Left kidney (tissue), 2 donors: ENCODE results near the gene KLRK1. TPM values are rescaled to one million over a fixed set of nuclear protein-coding genes. Genes with fewer than 3 reads are reported as not detected.
"Not testable (repeated sequence)": the region's sequence is repeated elsewhere in the genome, so short reads cannot be mapped to it uniquely, and the experiment has no call there.

Source experiments
- DNase-seq: peaks from one replicate; pipeline ENCODE4 v3.0.0-alpha.2; 2013
- polyA plus RNA-seq: library from polyadenylated mRNA; unstranded; fragments of 120-200 nt; gene quantifications from one replicate; pipeline ENCODE4 v1.2.1, GENCODE V29; 2013; ENCODE audit not compliant: insufficient read length

The KLRK1 gene
- polyA plus RNA-seq, 1 donor, result 1.8 TPM

DNA sequence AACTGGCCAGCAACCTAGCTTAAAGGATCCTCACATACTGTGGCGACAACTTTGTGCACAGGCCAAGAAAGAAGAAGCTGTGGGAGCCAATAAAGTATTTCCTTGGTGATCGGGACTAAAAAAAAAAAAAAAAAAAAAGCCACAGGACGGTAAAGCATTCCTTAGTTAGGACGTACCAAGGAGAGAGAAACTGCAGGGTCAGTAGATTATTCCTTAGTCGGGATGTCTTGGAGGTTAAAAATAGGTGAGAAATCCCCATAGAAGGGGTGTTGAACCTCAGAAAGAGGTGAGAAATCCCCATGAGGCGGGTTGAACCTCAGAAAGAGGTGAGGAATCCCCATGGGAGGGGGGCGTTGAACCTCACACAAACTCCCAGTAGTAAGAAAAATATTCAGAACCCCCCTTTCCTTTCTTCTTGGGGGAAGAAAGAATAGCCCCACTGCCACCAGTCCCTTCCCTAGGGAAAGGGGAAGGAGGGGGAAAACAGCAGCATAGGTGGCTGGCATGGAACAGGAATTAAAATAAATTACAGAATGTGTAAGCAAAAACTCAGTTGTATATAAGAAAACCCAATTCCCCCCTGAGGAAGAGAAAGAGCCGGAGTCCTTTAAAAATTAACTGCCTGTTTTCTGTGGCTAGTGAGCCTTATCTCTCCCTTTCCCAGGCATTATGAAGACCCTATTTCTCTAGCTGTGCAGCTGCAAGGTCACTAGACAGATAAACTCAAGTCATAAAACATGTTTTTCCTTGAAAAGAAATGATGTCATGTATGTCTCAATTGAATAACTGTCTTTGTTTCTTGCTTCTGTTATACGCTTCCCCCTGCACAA lies 26.8 kb downstream of the KLRK1 start:
- peak; percentile 47 for DNase-seq

DNA sequence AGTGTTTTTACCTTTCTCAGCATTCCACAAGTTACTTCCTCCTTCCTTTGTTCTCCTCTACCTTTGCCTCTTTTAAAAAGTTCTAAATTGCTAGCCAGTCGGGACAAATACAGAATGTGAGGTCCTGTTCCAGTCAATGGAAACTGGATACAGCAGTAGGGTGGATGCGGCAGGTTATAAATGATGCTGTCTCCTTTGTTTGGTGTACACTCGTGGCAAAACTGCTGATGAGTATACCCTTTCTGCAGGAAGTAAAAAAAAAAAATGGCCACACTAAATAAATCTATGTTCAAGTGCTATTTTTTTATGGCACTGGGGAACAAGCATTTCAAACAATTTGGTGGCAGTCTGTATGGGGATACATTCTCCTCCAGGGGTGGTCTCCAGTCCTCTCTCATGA lies 27.5 kb downstream of the KLRK1 start:
- no peak for DNase-seq

DNA sequence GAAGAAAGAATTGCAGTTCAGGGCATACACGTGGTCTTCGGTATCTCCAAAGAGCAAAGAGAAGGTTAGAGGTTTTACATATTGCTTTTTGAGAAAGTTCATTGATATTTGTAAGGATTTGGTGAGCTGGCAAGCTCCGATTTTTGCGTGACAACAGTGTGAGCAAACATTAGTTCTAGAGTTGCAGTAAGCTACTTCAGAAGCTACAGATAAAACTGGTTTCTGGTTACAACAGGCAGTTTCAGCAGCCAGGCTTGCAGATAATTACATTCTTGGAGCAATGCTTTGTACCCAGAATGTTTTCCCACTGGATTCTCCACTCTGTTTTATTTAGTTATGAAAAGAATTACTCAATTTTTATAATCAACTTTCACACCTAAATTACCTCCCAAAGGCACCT lies 28.2 kb downstream of the KLRK1 start:
- DNase-seq, result peak; percentile 28

DNA sequence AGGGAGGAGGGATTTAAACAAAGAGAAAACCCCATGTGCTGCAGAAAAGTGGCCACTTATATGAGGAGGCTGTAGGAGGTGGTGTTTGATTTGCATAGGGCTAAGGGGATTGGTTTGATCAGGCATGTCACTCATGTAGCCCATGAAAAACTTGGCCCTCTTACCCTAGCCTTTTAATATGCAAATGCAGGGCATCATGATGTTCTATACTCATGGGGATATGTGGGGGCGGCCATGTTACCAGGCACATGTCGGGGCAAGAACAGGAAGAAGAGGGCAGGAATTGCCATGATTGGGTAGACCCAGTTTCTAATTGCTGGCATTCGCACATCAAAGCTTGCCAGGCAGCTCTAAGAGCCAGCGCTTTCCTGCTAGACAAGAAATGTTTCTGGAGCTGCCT lies 28.8 kb downstream of the KLRK1 start:
- DNase-seq, result no peak

DNA sequence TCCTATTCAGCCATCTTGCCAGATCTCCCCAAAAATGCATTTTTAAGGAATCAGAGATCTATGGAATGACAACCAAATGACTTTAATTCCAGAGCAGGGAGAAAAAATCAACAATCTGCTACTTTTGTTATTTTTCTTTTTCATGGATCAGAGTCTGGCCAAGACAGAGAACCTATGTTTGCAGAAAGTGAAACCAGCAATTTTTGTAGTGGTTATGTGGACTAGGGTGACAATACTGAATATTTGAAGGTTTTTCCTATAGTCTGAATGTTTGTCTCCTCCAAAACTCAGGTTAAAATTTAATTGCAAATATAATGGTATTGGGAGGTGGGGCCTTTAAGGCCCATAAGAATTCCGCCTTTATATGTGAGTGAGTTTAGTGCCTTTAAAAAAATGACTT lies 30.9 kb downstream of the KLRK1 start:
- no peak for DNase-seq

DNA sequence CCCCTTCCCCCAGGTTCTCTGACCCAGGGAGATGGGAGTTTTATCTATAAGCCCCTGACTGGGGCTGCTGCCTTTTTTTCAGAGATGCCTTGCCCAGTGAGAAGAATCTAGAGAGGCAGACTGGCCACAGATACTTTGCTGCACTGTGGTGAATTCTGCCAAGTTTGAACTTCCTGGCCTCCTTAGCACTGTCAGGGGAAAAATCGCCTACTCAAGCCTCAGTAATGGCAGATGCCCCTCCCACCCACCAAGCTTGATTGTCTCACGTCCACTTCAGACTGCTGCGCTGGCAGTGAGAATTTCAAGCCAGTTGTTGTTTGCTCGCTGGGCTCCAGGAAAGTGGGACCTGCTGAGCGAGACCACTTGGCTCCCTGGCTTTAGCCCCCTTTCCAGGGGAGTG lies 31.7 kb downstream of the KLRK1 start:
- DNase-seq, result no peak

DNA sequence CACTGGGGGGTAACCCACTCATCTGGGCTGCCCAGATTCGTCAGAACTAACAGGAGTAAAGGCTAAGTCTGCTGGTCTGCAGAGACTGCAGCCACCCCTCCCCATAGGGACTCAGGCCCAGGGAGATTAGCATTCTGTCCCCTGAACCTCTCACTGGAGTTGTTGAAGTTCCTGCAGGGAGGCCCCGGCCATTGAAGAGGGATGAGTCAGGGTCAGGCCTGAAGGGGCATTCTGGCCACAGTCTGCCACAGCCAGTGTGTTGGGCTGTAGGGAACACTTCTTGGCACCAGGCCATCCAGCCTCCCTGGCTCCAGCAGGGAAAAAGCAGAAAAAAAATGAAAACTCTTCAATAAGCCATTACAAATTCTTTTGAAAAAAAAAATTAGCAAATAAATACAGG lies 35.3 kb downstream of the KLRK1 start:
- no peak for DNase-seq

DNA sequence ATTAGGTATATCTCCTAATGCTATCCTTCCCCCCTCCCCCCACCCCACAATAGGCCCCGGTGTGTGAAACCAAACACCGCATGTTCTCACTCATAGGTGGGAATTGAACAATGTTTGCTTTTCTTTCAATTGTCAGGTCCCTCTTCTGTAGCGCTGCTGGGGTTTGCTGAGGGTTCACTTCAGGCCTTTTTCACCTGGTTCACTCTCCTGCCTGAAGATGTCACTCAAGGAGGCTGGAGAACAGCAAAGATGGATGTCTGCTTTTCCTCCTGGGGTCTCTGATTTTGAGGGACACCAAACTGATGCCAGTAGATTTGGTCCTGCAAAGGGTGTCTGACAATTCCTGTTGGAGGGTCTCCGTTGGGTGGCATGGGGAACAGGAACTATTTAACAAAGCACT lies 35.8 kb downstream of the KLRK1 start:
- DNase-seq, result no peak

DNA sequence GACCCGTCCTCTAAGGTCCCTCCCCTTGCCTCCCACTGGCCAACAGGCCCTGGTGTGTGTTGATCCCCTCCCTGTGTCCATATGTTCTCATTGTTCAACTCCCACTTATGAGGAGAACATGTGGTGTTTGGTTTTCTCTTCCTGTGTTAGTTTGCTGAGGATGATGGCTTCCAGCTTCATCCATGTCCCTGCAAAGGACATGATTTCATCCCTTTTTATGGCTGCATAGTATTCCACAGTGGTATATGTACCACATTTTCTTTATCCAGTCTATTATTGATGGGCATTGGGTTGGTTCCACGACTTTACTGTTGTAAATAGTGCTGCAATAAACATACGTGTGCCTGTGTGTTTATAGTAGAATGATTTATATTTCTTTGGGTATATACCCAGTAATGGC lies 38.4 kb downstream of the KLRK1 start:
- not testable (repeated sequence) for DNase-seq

DNA sequence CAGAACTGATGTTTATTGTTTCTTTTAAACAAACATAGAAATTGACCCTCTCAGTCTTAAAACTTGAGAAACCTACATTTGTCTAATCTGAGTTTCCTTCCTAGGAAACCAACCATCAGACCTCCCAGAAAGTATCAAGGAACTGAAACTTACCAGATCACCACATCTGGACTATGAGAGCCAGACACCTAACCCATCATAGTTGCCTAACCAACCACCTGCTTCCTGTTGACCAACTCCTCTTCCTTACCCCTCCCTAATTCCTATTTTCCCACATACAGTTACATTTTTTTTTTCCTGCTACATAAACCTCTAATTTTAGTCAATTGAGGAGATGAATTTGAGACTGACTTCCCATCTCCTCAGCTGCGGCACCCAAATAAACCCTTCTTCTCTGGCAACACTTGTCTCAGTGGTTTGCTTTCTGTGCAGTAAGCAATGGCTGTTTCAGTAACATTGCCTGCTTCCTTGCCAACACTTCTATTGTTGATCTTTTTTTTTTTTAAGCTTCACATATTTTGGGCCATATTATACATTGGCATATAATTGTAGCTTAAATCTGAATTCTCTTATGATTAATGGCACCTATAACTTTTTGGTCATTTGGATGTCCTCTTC lies 47.8 kb downstream of the KLRK1 start:
- no peak for DNase-seq

DNA sequence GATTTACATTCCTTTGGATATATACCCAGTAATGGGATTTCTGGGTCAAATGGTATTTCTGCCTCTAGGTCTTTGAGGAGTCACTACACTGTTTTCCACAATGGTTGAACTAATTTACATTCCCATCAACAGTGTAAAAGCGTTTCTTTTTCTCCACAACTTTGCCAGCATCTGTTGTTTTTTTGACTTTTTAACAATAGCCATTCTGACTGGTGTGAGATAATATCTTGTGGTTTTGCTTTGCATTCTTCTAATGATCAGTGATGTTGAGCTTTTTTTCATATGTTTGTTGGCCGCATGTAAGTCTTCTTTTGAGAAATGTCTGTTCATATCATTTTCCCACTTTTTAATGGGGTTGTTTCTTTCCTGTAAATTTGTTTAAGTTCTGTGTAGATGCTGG lies 48.9 kb downstream of the KLRK1 start:
- not testable (repeated sequence) for DNase-seq

DNA sequence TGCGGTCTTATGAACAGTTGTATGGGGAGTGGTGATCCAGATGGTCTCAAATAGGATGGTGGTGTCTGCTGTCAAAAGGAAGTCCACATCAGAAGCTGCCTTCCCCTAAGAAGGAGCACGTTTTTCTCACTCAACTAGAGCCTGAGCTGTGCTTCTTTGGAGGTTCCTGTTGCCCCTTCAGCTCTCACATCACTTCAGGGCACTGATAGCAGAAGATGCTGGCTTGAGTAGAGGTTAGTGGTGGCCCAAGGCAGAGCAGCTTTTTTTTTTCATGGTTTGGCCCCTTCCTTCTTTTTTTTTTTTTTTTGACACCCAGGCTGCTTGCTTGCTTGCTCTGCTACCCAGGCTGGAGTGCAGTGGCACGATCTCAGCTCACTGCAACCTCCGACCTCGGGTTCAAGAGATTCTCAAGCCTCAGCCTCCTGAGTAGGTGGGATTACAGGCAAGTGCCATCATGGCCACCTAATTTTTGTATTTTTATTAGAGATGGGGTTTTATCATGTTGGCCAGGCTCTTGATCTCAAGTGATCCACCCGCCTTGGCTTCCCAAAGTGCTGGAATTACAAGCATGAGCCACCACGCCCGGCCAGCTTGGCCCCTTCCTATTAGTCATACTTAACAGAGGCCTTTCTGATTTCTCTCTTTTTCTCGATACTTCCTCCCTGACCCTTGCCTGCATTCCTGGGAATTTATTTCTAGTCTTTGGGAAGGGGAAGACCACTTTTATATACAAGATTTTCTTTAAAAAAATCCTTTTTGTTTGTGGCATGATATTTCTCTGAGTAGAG lies 50.6 kb downstream of the KLRK1 start:
- no peak for DNase-seq

DNA sequence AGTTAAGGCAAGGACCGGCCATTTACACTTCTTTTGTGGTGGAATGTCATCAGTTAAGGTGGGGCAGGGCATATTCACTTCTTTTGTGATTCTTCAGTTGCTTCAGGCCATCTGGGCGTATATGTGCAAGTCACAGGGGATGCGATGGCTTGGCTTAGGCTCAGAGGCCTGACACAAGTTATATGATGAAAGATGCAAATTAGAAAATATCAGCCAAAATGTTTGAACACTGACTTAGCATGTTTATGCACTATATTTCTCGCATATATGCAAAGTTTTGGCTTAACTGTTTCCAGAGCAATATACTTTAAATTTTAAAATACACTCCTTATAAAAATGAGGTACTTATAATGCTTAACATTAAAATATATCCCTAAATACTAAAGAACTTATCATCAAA lies 51.4 kb downstream of the KLRK1 start:
- not testable (repeated sequence) for DNase-seq

DNA sequence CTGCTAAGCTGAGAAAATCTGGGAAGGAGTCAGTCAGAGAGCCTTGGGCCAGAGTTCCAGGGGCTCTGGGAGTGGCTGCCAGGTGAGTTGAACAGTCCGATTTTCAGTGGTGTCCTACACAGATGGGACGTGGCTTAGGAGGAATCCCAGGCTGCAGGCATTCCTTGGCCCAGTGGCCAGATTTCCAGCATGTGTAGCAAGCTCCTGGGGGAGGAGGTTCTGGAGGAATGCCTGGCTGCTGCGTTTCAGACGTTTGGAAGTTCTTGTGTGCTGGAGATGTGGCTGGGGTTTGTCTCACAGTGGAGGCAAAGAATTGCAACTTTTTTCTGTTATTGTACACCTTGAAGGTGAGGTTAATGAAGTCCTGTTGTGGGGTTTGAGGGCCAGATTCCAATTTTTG lies 53.6 kb downstream of the KLRK1 start:
- DNase-seq, result not testable (repeated sequence)

DNA sequence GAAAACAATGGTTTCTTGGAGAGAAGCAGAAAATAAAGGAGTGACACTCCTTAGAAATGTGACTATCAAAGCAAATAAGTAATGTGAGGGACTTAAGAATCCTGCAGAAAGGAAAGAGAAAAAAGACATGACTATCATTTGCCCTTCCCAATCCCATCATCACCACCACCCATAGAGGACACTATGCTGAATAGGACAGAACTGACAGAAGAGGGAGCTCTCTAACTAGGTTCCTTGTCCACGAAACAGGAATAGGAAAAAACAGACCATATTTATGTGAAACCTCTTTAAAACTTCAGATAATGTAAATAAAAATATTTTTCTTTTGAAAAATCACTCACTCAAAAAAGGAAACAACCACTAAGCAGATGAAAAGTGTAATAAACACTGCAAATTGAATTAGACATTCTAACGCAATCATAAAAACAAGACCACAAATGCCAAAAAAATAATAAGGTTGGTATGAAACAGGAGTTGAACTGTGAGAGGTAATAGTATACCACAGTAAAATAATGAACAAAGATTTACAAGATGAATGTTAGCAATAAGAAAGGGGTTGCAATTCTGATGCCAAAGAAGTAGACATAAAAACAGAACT lies 58.1 kb downstream of the KLRK1 start:
- DNase-seq, result peak; percentile 46

DNA sequence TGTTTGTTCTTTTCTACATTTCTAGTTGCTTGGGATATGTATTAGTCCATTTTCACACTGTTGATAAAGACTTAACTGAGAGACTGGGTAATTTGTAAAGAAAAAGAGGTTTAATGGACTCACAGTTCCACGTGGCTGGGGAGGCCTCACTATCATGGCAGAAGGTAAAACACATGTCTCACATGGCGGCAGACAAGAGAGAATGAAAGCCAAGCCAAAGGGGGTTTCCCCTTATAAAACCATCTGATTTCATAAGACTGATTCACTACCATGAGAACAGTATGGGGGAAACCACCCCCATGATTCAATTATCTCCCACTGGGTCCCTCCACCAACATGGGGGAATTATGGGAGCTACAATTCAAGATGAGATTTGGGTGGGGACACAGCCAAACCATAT lies 61.1 kb downstream of the KLRK1 start:
- DNase-seq, result not testable (repeated sequence)

Other genes with a start within 250 kb of the KLRK1 start
- 1.3 TPM for gene OLR1, start 217.9 kb downstream of the KLRK1 start, polyA plus RNA-seq
- 147 TPM for gene TMEM52B, start 211.0 kb downstream of the KLRK1 start, polyA plus RNA-seq
- 74.4 TPM for gene GABARAPL1, start 177.2 kb downstream of the KLRK1 start, polyA plus RNA-seq
- 0.37 TPM for gene KLRD1, start 82.2 kb downstream of the KLRK1 start, polyA plus RNA-seq
- gene KLRC4, start 19.7 kb upstream of the KLRK1 start, polyA plus RNA-seq, result not detected
- gene KLRC3, start 30.6 kb upstream of the KLRK1 start, polyA plus RNA-seq, result 0.27 TPM
- gene KLRC2, start 46.0 kb upstream of the KLRK1 start, polyA plus RNA-seq, result not detected
- gene KLRC1, start 63.3 kb upstream of the KLRK1 start, polyA plus RNA-seq, result 2.2 TPM
- gene EIF2S3B, start 115.8 kb upstream of the KLRK1 start, polyA plus RNA-seq, result 1.5 TPM
- 43.7 TPM for gene MAGOHB, start 223.6 kb upstream of the KLRK1 start, polyA plus RNA-seq